Ovary (tissue), 3 donors: ENCODE data around the gene NOTCH1.

Source experiments
- CTCF ChIP-seq, 3 donors: fragments of 450-650 bp in 2 of 3; fragments of 200-600 bp in 1 of 3; IDR thresholded peaks; one replicate each; pipeline versions ENCODE4 v1.5.1 to v1.8.0; 2016 to 2022; ENCODE audit warnings: antibody characterized with exemption in 3 of 3, mild to moderate bottlenecking in 1 of 3
- EP300 ChIP-seq: sonication (generic); formaldehyde crosslinking; IDR thresholded peaks from one replicate; pipeline ENCODE4 v1.6.1; 2017; ENCODE audit warnings: antibody characterized with exemption
- POLR2A ChIP-seq: fragments of 450-650 bp; IDR thresholded peaks from one replicate; pipeline ENCODE4 v1.6.1; 2017; ENCODE audit warnings: antibody characterized with exemption, mild to moderate bottlenecking, moderate library complexity
- donor health status: DM: no; HTN: no; CAD: no.

GRCh38 chr9:136586391-136586953 lies 40.6 kb upstream of the NOTCH1 start:
- TF ChIP-seq CTCF (IDR thresholded peaks at IDR 0.05) = no peak
- TF ChIP-seq POLR2A = no peak
- TF ChIP-seq EP300 = no peak
